Hematopoietic multipotent progenitor cell treated with erythropoietin and hydrocortisone succinate and interleukin-3 and kit ligand, for 15 days (in vitro differentiated cells): ENCODE data around the gene YEATS2.

Experiments used
- DNase-seq: peaks from one replicate; pipeline ENCODE4 v3.0.0-alpha.2; 2015; ENCODE audit warnings: low spot score

Gene YEATS2

DNA sequence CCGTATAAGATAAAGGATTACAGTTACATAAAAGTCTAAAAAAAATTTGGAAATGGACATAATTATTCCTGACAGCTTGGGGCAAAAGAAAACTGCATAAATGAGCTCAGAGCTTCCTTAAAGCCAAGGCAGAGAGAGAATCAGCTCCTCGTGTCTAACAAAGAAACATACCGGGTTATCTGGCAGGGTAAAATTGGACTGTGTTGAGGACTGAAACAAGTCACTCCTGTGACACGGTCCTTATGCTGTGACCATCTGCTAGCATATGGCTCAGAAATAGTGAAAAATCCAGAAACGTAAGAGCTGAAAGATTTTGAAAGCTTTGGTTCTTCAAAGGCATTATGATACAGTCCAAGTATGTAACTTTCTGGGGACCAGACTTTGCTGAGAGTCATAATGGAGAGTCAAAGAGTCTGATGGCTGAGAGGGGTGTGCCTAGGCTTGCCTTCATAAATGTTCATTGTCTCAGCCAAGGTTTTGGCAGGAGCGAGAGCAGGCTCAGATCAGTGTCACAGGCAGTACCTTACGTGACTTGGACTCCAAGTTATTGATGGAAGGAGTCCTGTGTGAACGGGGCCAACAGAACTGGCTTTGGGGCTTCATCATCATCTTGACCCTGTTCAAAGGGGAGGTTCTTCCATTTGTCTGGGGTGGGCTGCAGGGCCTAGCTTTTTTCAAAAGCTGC, 115.3 kb downstream of the YEATS2 start:
- no peak for DNase-seq

DNA sequence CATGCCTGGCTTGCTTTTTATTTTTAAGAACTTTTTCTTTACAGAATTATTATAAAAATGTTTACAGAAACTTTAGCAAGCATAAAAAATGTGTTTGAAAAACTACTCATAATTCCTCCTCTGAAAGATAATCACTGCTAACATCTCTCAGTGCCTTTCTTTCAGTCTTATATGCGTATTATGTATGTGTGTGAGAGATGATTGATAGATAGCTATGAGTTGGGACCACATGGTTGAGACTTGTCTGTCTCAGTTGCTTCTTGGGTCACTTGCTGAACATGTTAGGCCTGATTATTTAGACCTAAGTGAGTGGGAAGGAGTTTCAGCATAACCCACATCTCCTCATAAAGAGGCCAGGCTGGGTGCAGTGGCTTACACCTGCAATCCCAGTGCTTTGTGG, 116.6 kb downstream of the YEATS2 start:
- no peak for DNase-seq

DNA sequence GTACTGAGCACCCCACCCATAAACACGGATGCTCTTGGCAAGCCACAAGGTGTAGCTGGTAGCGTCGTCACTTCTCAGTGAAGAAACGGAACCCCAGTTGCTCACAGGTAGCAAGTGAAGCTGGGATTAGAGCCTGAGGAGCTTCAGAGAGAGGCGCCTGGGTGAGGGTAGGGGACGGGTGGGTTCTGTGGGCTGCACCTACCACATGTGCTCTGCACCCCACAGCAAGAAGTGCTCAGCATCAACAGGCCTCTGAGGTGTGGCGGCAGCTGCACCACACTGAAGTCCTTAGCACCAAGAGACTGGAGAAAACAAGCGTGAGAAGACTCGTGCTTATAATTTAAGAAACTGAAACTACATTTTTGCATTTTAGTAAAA, 118.0 kb downstream of the YEATS2 start:
- no peak for DNase-seq

DNA sequence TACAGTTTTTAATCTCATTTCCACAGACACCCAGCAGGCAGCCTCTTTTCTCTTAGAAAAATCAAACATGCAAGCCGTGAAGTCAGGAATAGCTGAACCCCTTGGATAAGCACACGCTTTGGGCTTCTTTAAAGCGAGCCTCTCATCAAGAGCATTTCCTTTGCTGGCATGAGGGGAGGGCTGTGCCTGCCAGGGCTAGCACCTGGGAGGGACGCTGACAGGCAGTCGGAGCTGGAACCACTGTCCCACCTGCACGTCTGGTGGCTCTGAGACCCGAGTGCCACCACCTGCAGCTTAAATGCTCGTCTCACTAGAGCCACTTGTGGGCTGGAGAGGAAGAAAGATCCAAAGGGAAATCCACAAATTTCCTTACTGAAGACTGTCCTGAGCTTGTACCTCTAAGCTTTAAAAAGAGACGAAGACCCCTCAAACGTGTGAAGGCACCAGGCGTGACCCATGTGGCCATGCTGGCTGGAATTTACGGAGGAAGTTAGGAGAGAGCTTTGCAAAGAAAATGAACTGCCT, 118.4 kb downstream of the YEATS2 start:
- DNase-seq, result no peak

DNA sequence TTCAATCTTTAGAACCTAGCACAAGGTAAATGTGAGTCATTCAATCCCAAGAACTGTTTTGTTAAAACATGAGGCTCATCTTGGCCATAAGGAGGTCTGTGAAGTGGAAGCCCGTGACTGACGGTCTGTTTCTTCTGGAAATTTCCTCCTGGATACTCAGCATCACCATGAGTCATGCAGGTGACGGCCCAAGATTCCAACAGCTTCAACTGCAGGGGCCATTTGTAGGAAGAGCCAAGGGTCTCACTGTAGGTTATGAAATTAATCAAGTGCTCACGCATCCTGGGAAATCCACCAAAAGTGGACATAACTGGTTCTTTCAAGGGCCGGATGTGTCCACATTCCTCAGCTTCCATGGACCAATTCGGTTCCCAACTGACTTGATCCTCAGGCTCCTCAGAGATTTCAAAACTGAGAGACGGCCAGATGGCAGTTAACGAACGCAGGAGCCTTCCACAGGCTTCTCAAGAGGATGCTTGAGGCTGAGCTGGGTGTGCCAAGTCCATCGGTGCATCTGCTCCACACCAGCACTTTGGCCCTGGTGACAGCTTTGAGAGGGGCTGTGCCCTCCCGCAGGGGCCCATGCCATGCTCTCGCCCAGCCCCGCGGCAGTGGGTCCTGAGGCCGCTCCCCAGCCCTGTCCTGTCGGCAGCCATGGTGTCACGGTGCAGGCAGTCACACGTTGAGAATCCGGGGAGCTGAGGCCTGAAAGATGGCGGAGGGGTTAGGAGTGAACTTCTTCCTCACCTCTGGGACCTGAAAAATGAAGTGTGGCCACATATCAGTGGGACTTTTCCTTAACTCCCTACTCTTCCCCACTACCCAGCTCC, 119.3 kb downstream of the YEATS2 start:
- DNase-seq, result no peak

DNA sequence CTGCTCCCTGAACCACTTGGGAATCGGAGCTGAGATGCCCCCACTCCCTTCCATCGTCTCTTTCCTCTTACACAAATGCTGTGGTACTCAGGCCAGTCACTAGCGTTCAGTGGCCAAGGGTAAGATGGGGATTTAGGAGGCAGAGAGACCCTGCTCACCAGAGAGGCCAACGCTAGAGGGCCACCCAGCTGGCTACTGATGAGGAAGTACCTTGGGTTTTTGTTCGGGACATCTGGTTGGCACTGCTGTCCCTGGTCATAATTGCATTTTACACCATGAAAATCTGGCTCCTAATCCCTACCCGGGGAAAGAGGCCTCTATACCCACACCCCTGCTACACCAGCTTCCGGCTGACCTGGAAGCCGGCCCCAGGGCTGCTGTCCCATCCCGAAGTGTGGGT, 120.0 kb downstream of the YEATS2 start:
- DNase-seq, result no peak

DNA sequence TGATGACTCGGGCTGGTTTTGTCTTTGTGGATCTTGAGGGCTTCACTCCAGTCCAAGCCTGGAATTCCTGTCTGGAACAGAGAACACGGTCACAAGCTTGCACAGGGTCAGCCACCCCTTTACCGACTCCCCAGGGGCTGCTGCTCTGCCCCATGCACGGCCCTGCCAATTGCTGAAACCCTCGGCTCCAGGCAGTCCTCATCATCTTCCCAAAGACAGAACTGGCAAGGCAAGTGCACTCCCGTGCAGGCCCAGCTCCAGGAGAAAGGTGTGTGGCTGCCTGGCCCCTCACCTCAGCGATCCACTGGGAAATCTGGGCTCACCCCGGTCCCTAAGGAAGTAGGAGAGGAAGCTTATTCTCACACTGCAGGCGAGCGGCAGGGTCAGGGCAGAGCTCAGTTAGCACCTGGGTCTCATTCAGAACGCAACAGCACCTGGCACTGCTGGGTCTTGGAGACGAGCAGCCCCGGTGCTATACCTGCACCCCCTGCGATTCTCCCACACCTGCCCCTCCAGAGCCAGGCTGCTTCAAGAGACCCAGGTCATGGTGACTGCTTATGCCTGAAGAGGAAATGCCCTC, 120.5 kb downstream of the YEATS2 start:
- no peak for DNase-seq

DNA sequence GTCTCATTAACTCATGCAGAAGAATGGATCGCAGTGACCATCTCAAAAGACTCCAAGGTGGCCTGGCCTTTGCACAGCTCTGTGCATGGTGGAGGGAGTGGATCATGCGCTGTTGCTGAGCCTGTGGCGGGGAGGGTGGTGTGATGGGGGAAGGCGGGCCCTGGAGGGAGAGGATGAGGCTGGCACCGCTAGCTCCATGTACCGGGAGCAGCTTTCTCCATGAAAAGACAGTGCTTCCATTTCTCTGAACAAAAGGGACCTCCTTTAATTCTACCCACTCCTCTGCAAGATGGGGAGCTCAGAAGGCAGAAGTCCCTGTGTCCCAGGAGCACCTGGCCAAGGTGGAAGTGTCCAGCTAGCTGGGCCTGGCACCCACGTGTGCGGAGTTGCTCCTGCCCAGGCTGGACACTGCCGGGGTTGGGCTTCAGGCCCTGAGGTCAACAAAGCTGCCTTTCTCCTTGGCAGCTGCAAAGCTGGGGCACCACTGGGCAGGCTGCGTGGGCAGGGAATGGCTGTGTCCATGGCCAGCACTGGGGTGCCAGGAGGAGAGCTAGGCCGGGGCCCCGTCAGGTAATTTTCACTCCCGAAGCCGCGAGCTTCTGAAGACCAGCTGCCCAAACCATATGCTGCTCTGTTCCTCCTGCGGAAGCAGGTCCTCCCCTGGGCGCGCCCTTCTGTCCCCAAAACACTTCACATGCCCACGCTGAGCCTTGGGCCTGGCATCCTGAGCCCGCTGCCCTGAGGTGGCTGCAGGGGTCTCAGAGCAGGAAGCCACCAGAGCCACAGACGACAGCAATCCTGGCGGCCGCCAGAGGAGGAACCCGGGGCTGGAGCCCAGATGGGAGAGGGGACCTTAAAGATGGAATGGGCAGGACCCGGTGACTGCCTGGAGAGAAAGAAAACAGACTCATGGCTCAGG, 121.4 kb downstream of the YEATS2 start:
- DNase-seq, result no peak

DNA sequence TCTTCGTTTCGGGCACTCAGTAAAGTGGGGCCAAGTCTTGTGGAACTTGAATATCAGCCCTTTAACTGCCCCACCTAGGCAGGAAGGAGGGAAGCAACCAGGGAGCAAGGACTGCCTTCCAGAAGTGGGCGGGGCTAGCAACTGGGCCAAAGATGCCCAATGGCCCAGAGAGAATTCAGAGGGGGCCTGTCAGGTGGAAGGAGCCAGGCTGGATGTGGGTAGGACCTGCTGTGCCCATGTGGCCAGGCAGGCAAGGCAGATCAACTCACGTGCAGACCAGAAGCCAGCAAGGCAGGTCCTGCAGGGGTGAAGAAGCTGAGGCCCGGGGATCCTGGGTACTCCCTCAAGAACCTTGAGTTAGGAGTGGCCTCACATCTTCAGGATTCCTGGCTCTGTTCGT, 122.2 kb downstream of the YEATS2 start:
- DNase-seq, result no peak

DNA sequence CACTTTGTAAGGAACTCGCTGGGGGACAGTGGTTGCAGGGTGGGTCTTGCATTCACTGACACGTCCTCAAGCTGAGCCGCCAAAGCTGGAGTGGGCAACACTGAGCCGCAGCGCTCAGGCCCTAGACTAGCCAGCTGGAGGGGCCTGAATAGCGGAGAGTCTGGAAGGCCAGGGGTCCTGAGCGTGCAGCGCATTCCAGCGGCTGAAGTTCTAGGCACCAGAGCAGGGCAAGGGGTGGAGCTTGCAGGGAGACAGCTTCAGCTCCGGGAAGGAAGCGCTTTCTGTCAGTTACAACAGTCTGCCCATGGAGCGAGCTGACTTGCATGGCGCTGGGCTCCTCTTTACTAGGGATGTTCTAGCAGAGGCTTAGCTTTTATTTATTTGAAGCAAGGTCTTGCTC, 125.0 kb downstream of the YEATS2 start:
- DNase-seq, result no peak

DNA sequence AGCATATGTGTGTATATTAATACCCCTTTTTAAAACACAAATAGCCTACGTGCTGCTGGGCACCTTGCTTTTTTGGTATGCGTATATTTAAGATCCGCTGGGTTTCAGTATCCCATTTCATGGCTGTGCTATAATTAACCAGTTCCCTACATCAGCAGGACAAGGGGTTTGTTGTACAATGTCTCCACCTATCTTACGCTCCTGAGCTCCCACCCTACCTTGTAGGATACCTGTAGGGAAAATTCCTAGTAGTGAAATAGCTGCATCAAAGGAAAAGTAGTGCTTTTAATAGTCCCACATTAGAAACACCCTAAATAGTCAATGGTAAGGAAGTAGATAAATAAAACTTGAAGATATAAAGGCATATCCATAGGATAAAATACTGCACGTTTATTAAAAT, 126.4 kb downstream of the YEATS2 start:
- DNase-seq, result no peak

DNA sequence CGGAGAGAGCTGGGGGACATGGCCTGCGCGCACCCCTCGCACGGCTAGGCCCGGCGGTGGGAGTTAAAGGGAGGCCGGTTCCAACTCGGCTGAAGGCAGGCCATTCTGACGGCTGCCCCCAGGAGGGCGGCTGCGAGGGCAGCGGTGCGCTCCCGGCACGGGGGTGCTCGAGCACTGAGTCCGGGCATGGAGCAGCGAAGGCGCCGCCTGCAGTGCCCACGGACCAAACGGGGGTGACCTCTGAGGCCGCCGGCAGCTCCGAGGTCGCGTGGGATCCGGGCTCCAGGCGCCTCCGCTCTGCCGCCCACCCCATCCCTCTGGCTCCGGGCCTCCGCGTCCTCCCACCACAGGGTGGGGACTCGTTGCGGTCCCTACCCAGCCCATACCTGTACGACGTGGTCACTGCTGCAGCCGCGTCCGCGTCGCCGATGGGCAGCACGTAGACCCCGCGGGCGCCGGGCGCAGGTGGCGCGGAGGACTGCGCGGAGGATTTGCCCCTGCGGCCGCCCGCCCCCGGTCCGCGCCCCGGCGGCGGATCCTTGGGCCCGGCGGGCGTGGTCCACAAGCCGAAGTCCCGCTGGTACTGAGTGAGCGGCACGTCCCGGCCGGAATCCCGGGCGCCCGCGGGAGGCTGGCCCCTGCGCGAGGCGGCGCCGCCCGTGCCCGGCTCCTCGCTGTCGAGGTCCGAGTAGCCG, 127.3 kb downstream of the YEATS2 start:
- no peak for DNase-seq

DNA sequence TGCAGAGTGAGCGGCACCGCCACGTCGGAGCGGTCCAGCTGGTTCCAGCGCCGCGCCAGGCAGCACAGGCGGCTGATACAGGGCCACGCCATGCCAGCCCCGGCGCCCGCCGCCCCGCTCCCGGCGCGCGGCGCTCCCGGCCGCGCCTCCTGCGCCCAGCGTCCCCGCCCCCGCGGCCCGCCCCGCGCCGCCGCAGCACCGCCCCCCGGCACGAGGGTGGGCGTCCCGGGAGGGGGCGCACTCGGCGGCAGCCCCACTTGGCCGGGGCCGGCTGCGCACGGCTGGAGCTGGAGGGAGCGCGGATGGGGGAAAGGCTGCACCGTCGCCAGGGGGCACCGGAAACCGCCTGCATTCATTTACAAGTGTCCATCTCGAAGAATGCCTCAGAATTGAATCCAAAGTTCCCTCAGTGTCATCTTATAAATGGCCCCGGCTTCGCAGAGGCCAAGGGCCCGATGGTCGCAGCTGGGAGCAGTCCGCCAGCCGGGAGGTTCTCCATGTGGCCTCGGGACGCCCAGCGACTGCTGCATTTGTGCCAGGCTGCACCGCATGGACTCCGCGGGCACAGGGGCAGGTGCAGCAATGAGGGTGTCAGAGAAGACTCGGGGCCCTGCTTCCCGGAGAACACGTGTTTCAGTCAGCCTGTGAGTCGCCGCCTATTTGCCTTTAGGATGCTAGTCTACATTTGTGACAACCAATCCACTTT, 128.0 kb downstream of the YEATS2 start, which contains the start of gene MAP6D1:
Gene MAP6D1, minus strand, starts transcription at position 122 of the 706 bp plus-strand sequence. Its CDS starts 30 bp downstream, at position 92.
- peak; percentile 16 for DNase-seq

DNA sequence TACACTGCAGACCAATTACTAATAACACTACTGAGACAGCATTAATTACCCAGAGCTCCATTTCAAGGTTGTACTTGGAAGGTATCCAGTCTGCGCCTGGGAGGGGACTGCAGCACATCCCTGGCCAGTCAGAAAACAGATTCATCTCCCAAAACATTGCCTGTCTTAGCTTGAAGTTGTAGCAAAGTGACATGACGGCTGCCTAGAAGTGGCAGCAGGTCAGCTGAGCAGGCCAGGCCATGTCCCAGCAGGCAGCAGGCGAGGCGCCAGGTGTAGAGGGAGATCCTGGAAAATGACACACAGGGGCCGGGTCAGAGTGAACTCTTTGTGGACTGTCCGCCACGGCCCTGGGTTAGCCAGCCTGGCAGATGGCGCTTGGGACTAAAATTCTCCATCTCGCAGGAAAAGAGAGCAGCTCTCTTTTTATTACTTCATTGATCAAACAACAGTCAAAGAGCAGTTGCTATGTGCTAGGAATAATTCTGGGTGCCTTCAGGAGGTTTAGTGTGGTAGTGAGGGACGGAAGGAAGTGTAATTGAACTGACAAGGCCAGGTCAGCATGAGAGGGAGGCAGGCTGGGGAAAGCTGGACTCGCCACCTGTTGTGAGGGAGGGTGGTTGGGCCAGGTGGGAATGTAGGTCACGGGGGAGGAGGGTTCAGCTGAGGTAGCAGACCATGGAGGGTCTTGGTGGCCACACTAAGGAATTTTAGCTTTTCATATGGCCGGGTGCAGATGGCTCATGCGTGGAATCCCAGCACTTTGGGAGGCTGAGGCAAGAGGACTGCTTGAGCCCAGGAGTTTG, 129.1 kb downstream of the YEATS2 start:
- no peak for DNase-seq

DNA sequence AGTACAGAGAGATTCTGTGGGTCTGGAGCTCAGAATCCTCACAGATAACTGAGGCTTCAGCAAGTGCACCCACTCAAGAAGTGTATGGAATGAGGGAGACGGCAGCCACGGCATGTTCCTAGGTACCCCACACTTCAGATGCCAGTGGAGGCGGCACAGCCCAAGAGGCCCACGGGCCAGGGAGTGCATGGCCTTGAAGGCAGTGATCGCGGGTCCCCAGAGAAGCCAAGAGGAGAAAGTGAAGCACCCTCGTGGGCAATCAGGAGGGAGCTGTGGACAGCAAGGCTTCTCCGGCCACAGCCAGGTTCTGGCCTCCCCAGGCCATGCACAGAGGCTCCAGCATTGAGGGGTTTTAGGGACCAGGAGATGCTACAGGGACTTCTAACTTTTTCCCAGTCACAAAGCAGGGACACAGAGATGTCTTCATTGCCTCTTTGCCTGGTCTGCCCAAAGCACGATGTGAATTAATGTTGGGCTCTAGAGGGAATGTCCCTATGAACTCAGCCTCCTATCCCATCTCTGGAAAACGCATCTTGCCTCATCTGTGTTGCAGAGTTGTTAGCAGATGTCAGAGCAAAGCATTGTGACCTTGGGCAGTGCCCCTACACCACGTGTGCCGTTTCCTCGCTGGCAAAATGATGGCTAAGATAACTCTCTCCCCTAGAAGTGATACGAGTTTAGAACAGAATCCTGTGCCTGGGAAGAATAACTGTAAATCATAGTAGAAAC, 130.4 kb downstream of the YEATS2 start:
- no peak for DNase-seq

DNA sequence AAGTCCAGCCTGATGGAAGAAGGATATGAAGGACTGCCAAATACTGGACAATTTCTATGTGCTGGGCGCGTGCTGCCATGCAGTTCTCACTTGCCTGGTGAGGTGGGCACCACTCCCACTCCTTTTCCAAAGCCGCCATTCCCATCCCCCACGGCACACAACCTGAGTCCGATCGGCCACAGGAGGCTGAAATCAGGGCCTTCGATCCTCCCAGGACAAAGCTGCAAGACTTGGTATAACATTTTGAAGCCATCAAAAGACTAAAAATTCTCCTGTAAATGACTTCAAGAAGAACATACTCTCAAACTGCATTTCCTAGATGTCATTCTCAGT, 130.9 kb downstream of the YEATS2 start:
- no peak for DNase-seq

DNA sequence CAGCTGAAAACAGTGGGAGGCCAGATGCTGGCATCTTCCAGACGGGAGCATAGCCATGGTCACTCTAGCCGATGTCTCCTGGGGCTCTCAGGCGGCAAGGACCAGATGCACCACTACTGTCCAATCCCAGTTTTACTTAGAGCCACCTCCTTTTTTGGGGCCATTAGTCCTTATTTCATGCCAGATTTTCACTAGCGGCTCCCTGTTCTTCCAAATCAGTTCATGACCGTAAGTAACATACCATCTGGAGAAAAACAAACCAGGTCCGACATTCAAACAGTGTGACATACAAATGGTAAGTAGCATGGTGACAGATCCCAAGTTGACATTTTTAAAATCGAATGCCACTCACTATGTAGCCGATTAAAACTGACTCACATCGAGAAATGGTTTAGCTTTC, 131.9 kb downstream of the YEATS2 start:
- DNase-seq, result no peak

DNA sequence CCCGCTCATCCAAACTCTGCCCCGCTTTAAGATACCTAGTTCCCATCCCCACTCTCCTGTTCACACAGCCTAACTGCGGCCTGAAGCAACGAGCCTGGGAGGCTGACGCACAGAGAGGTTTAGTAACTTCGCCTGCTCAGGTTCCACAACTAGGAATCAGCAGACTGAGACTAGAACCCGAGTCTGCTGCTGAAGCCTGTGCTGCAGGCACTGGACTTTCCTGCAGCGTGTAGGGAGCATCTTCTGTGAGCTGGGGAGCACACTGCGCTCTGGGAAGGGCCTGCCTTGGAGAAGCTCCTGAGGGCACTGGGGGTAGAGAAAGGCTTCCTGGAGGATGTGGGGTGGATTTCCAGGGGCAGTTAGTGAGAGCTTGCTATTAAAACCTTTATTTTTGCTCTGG, 132.6 kb downstream of the YEATS2 start:
- no peak for DNase-seq

DNA sequence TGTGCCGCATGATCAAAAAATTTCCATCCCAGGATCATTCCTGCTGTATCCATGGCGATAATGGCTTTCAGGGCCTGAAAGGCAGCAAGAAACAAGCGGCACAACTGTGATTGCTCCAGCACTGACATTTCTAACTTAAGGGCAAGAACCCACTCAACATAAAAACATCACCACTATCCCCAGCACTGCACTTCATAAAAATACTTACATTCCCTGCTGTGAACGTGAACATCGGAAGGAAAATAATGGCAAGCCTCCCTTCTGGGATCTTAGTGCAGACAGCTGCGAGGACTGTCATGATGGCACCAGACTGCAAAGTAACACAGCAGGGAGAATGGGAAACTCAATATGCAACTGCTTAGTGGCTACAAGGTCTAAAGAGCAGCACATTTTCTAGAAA, 135.9 kb downstream of the YEATS2 start:
- DNase-seq, result no peak
